Stimulated activated CD4-positive, alpha-beta T cell treated with anti-CD3 and anti-CD28 coated beads, Interleukin-12 subunit alpha, Interleukin-12 subunit beta, amount 100 ng/mL, for 48 hours (primary cell): ENCODE data around the gene SUSD3.

Source experiments
- DNase-seq, 3 donors: peaks; one replicate each; pipeline ENCODE4 v3.0.0-alpha.2; 2020; ENCODE audit warnings: low read depth in 2 of 3, low spot score in 1 of 3

Gene SUSD3

GRCh38 chr9:93121316-93122241, 63.1 kb downstream of the SUSD3 start:
- DNase-seq, result no peak

- no peak for DNase-seq
Observed at GRCh38 chr9:93122721-93123221, 64.3 kb downstream of the SUSD3 start.

- no peak for DNase-seq
Observed at GRCh38 chr9:93123561-93124283, 65.2 kb downstream of the SUSD3 start.

- DNase-seq, result no peak
Observed at GRCh38 chr9:93124793-93125192, 66.3 kb downstream of the SUSD3 start.

DNA sequence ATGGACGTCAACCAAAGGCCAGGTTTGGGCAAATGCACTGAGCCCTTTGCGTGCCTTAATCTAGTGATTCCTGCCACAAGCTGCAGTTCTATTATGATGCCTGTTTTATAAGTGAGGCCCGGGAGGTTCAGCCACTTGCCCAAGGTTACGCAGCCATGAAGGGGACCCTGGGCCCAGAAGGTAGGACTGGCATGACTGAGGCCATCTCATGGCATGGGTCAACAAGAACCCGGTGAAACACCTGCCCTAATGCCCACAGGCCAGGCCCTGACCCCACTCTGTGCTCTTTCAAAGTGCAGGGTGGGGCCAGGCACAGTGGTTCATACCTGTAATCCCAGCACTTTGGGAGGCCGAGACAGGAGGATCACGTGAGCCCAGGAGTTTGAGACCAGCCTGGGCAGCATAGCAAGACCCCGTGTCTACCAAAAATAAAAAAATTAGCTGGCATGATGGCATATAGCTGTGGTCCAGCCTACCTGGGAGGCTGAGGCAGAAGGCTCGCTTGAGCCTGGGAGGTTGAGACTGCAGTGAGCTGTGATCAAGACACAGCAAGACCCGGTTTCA, 66.9 kb downstream of the SUSD3 start:
- no peak for DNase-seq

DNA sequence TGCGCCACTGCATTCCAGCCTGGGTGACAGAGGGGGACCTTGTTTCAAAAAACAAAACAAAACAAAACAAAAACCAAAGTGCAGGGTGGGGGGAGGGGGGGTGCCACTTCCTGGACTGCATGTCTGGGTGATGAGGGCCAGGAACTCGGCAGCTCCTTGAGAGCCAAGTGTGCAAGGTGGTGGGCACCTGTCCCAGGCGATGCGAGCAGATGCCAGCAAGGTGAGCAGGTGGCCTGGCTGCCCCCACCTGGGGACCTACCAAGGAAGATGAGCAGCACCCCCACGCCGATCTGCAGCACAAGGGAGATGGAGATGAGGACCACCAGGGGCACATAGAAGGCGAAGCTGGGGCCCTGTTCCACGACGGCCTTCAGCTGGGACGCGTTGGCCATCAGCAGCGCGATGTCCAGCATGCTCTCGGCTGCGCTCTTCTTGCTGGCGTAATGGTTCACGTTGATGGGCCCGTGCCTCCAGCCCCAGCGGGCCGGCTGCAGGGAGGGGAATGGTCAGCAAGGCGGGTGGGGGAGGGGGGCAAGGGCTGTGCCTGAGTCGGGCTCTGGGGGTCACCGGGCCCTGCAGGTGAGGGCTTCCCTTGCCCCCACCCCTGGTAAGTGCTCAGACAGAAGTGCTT, 67.8 kb downstream of the SUSD3 start:
- no peak for DNase-seq

- no peak for DNase-seq
Observed at GRCh38 chr9:93126825-93127368, 68.4 kb downstream of the SUSD3 start.

GRCh38 chr9:93127395-93127911, 69.0 kb downstream of the SUSD3 start:
- no peak for DNase-seq

- DNase-seq, result no peak
Observed at GRCh38 chr9:93128011-93128714, 69.7 kb downstream of the SUSD3 start.

DNA sequence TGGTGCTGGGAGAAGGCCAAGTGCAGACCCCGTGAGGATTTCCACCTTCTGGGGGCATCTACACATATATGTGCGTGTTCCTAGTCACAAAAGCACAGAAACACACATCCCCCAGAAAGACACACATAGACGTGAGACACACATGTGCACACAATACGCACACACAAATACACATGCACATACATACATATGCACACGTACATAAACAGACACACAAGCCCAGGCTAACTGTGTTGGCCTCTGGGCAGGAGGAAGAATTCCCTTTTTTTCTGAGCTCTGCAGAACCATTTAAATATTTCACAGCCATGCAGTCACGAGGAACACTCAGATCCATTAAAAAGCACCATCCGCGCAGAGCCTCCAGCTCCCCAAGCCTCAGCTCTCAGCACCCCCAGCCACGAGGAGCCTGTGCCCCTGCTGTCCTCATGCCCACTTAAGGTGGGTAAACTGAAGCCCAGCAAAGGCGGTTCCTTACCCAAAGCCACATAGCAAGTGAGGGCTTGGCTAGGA, 70.3 kb downstream of the SUSD3 start:
- DNase-seq, result no peak

DNA sequence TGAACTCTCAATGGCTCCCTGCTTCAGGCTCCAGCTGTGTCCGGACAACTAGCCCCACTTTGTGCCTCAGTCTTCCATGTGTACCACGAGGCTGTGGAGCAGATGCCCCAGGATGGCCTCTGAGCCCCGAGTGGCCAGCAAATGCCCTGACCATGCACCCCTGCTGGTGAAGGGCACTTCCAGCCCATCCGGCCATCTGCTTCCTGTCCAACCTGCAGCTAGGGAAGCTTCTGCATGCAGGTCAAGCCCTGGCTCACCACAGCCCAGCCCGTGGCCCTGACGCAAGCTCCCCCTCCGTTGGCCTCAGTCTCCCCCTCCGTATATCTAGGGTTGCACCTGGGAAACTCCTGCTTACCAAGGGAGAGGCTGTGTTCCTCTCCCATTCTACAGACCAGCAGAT, 70.8 kb downstream of the SUSD3 start:
- no peak for DNase-seq

- DNase-seq, result no peak
Observed at GRCh38 chr9:93129691-93130500, 71.4 kb downstream of the SUSD3 start.

DNA sequence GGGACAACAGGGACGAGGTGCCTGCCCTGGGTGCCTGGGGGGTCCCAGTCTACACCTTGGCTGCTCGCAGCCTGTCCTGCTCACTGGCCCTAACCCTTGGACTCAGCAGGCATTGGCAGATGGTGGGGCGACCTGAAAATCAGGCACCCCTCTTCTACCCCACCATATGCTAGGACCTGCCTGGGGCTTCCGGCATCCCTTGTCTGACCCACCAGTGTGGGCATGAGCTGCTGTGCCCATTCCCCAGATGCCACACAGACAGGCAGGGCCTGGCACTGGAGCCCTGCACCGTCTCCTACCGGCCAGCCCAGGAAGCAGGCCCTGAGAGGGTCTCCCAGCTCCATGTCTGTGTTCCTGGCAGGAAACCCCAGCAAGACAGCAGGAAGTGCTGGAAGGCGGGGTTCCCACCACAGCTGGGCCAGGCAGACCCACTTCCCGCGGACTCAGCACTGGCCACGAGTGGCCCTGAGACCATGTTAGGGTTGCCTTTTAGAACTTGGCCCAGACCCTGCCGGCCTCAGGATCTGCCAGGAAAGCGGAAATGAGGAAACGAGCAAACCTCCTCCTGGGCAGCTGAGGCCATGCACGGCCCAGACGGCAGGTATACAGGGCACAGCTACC, 72.5 kb downstream of the SUSD3 start:
- no peak for DNase-seq

- no peak for DNase-seq
Observed at GRCh38 chr9:93131599-93132286, 73.2 kb downstream of the SUSD3 start.

- no peak for DNase-seq
Observed at GRCh38 chr9:93132287-93132927, 73.9 kb downstream of the SUSD3 start.

DNA sequence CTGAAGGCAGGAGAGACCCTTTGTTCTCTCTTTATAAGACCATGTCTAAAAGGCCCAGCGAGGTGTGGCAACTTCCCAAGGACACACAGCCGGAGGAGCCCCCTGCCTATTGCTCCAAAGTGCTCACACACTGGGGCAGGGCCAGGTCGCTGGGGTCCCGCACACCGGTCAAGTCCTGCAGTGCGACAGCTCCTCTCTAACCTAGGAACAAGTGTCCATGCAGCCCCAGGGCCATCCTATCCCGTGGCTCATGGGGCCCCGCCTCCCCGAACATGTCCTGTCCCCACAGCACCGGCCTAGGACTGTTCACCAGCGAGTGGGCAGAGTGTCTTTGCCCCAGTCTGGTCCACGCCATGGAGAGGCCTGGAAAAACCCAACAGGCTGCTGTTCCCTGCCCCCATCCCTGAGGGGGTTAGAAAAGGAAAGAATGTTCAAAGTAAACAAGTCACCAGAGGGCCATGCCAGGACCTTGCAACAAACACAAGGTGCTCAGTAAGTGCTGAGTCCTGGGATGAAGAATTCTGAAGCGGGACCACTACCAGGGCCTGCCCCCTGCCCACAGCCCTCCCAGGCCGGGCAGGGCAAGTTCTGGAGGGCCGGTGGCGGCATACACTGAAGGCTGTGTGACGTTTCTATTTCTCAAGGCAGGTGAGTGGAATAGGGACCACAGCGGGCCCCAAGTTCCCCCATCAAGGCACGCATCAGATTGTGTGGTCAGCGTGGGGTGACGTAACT, 74.6 kb downstream of the SUSD3 start:
- peak in 1 of 3 donors; percentile 44 for DNase-seq

DNA sequence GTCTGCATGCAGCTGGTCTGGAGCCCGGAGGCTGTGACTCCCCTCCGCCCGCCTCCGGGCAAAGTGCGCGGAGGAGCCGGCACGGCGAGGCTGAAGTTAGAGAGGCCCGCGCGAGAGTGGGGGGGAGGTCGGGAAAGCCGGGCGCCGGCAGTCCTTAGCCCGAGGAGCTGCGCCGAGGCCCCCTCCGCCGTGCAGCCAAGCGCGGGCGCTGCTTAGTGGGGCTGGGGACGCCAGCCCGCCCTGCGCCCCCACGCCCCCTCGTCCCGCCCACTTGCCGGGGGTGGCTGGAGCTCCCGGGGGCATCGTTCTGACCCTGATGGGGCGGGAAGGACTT, 75.1 kb downstream of the SUSD3 start:
- DNase-seq, result peak in 1 of 3 donors; percentile 39
